HG03064 (cell line): Measurements from ENCODE around the gene GRHPR.
"Not testable (repeated sequence)": the region's sequence is repeated elsewhere in the genome, so short reads cannot be mapped to it uniquely, and the experiment has no call there.

Experiments used
- ATAC-seq: cut with Tn5 transposase; IDR thresholded peaks from one replicate; pipeline ENCODE4 v1.9.1; 2021; ENCODE audit warnings: low read depth; ENCODE audit not compliant: unreplicated experiment

The GRHPR gene

GRCh38 chr9:37474438-37474837 is 51.9 kb downstream of the GRHPR start:
- no peak for ATAC-seq

- no peak for ATAC-seq
Measured at GRCh38 chr9:37476930-37477329, 54.4 kb downstream of the GRHPR start.

- ATAC-seq = not testable (repeated sequence)
Measured at GRCh38 chr9:37477443-37477842, 54.9 kb downstream of the GRHPR start.

- ATAC-seq = not testable (repeated sequence)
Measured at GRCh38 chr9:37477987-37478619, 55.6 kb downstream of the GRHPR start.

- ATAC-seq = no peak
Measured at GRCh38 chr9:37480759-37481158, 58.3 kb downstream of the GRHPR start.

DNA sequence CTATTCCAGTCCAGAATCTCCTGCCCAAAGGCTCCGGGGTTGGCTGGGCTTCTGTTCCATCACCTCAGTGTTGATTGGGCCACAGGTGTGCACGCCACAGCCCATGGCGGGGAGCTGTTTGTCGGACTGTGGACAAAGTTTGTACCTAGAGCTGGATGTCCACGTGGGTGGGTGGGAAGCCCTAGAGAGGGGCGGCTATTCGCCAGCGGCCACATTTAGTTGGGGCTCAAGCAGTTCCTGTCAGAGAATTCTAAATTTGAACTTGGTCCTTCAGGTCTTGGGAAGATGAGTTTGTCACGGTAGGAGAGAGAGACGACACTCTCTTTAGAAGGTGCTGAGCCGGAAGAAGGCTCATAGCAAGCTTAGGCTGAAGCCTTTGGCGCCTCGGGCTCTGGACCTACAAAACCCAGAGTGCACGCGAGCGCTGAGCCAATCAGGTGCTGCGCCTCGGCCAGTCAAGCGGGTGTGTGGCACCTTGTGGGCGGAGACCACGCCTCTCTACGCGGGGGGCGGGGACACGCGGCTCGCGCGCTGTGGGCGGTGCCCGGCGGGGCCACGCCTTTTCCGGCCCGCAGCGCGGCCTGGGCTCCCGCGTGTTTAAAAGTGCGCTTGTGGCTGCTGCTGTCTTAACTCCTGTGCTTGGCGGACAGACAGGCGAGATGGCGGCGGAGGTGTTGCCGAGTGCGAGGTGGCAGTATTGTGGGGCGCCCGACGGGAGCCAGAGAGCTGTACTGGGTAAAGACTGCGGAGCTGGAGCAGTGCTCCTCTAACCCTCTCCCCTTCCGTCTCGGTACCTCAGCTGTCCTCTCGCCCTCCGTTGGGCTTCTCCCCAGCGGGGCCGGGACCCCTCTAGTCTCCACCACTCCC is 63.1 kb downstream of the GRHPR start, which contains the start of gene POLR1E:
Gene POLR1E (plus strand): TSS at position 560 of the 867 bp plus-strand sequence. CDS start 100 bp downstream, at position 660.
- ATAC-seq = peak; percentile 93

- ATAC-seq = no peak
Measured at GRCh38 chr9:37486256-37486615, 63.7 kb downstream of the GRHPR start.
